HL-60 (cell line): ENCODE data around the gene SERPINA3.

ENCODE experiments used
- DNase-seq, 2 experiments: peaks; one replicate each; pipeline ENCODE4 v3.0.0-alpha.2; 2010 to 2020; ENCODE audit warnings: low read depth in 1 of 2, low spot score in 1 of 2
- H3K27ac ChIP-seq: fragments of 250-450 bp; sonication (Bioruptor Pico); replicated peaks from 2 replicates; pipeline ENCODE4 v1.5.1; 2020; ENCODE audit warnings: mild to moderate bottlenecking, moderate library complexity
- H3K27me3 ChIP-seq: fragments of 250-450 bp; sonication (Bioruptor Pico); 2 replicates; pipeline ENCODE4 v1.5.1; 2021; ENCODE audit warnings: mild to moderate bottlenecking, moderate library complexity; ENCODE audit not compliant: insufficient read depth, poor library complexity, severe bottlenecking
- H3K4me3 ChIP-seq: replicated peaks from 2 replicates; pipeline ENCODE4 v1.5.1; 2011; ENCODE audit warnings: mild to moderate bottlenecking, control low read depth, low read length; ENCODE audit not compliant: insufficient read depth
- GABPA ChIP-seq: IDR thresholded peaks from 2 replicates; pipeline ENCODE4 v1.6.1; 2012; ENCODE audit warnings: low read depth
- POLR2AphosphoS5 ChIP-seq: IDR thresholded peaks from 2 replicates; pipeline ENCODE4 v1.6.1; 2012; ENCODE audit warnings: low read depth
- SPI1 ChIP-seq: IDR thresholded peaks from 2 replicates; pipeline ENCODE4 v1.6.1; 2012; ENCODE audit warnings: low read depth, mild to moderate bottlenecking, borderline replicate concordance
- TF ChIP-seq, protein P1 (sequence below): IDR thresholded peaks from 2 replicates; pipeline ENCODE4 v1.6.1; 2012; ENCODE audit warnings: low read depth; ENCODE audit not compliant: insufficient replicate concordance
- TF ChIP-seq, protein P2 (sequence below): IDR thresholded peaks from one replicate; pipeline ENCODE4 v1.5.1; 2011; ENCODE audit warnings: low read length, control low read depth, inconsistent platforms; ENCODE audit not compliant: insufficient read depth

Gene SERPINA3

DNA sequence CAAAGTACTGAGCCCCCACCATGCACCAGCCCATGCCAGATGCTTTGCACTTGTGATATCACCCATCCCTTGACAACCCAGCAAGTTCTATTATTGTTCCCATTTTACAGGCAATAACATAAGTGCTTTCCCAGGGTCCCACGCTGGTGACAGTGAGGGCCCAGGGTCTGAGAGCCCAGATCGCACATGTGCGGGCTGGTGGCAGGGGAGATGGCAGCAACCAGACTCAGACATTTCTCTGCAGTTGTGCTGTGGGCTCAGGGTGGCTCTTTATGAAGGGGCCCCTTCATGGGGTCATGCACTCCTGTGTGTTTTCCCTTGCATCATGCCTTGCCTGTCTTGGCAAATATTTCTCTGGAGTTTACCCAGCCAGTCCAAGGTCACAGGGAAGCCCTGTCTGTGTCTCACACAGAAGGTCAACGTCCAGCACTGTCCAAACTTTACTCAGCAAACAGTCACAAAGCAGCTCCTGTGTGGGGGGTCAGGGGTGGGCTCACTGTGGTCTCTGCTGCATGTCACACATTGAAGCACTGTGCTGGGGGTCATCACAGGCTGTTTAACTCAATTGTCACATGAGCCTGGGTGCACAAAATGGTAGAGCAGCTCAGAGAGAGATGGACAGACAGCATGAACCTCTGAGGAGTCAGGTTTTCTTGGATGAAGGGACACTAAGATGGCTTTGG lies 18.3 kb upstream of the SERPINA3 start:
- Histone ChIP-seq H3K4me3 (no peak overlapping the region), H3K27ac (no peak overlapping the region), H3K27me3 (no peaks in the 10 kb centered on the region)
- no peak for DNase-seq
- TF ChIP-seq SPI1 (no peak), GABPA (no peak), POLR2AphosphoS5 (no peak)
- TF ChIP-seq, protein P1, sequence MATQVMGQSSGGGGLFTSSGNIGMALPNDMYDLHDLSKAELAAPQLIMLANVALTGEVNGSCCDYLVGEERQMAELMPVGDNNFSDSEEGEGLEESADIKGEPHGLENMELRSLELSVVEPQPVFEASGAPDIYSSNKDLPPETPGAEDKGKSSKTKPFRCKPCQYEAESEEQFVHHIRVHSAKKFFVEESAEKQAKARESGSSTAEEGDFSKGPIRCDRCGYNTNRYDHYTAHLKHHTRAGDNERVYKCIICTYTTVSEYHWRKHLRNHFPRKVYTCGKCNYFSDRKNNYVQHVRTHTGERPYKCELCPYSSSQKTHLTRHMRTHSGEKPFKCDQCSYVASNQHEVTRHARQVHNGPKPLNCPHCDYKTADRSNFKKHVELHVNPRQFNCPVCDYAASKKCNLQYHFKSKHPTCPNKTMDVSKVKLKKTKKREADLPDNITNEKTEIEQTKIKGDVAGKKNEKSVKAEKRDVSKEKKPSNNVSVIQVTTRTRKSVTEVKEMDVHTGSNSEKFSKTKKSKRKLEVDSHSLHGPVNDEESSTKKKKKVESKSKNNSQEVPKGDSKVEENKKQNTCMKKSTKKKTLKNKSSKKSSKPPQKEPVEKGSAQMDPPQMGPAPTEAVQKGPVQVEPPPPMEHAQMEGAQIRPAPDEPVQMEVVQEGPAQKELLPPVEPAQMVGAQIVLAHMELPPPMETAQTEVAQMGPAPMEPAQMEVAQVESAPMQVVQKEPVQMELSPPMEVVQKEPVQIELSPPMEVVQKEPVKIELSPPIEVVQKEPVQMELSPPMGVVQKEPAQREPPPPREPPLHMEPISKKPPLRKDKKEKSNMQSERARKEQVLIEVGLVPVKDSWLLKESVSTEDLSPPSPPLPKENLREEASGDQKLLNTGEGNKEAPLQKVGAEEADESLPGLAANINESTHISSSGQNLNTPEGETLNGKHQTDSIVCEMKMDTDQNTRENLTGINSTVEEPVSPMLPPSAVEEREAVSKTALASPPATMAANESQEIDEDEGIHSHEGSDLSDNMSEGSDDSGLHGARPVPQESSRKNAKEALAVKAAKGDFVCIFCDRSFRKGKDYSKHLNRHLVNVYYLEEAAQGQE, result no peak
- TF ChIP-seq, protein P2, sequence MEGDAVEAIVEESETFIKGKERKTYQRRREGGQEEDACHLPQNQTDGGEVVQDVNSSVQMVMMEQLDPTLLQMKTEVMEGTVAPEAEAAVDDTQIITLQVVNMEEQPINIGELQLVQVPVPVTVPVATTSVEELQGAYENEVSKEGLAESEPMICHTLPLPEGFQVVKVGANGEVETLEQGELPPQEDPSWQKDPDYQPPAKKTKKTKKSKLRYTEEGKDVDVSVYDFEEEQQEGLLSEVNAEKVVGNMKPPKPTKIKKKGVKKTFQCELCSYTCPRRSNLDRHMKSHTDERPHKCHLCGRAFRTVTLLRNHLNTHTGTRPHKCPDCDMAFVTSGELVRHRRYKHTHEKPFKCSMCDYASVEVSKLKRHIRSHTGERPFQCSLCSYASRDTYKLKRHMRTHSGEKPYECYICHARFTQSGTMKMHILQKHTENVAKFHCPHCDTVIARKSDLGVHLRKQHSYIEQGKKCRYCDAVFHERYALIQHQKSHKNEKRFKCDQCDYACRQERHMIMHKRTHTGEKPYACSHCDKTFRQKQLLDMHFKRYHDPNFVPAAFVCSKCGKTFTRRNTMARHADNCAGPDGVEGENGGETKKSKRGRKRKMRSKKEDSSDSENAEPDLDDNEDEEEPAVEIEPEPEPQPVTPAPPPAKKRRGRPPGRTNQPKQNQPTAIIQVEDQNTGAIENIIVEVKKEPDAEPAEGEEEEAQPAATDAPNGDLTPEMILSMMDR, result no peak

- H3K27me3 ChIP-seq, result no peaks in the 10 kb centered on the region
- H3K4me3 ChIP-seq, result no peak overlapping the region
- no peak for DNase-seq
- TF ChIP-seq, protein P1, result no peak
- TF ChIP-seq POLR2AphosphoS5 (no peak), SPI1 (no peak), GABPA (no peak)
- H3K27ac ChIP-seq, result no peak overlapping the region
Measured at GRCh38 chr14:94594441-94594840, 17.8 kb upstream of the SERPINA3 start.

DNA sequence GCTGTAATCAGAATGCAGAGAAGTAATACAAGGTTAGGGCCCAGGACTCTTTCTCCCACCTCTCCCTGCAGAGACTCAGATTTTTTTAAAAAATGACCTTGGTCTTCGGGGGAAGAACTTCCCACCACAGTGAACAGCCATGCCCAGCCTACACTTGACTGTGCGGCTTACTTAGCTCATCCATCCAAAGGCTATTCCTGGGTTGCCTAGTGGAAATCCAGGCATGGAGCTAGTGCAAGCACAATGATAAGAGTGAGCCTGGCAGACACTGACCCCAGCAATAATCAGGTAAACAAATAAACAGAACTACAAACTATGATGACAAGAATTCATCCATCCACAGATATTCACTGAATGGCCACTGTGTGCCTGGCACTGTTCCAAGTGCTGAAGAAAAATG lies 16.3 kb upstream of the SERPINA3 start:
- DNase-seq, result no peak
- no peak overlapping the region for H3K4me3 ChIP-seq
- TF ChIP-seq, protein P1, result no peak
- TF ChIP-seq, protein P2, result no peak
- TF ChIP-seq GABPA, result no peak
- TF ChIP-seq POLR2AphosphoS5, result no peak
- no peak for TF ChIP-seq SPI1
- H3K27ac ChIP-seq, result no peak overlapping the region
- H3K27me3 ChIP-seq, result no peaks in the 10 kb centered on the region
